Measurements from ENCODE around the gene PEX16. TPM values are rescaled to one million over a fixed set of nuclear protein-coding genes. Genes with fewer than 3 reads are reported as not detected.
"Not testable (repeated sequence)": the region's sequence is repeated elsewhere in the genome, so short reads cannot be mapped to it uniquely, and the experiment has no call there.

The PEX16 gene
- total RNA-seq, 1 experiment from 2014 or later, result 39.9 TPM

DNA sequence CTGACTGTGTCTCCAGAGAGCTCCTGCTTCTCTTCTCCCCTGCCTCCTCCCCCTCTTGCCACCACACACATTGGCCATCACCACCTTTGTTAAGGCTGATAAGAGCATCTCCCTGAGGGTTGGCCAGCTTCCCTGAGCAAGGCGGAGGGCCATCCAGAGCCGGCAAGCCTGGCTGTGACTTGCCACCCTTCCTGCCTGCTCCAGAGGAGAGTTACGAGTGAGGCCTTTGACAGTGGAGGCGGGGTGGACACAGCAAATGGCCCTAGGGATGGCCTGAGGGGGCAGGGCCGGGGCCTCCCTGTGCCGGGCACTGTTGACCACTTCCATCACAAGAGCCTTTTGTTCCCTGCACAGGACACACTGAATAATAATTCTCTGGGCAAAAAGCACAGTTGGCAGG is 16.1 kb downstream of the PEX16 start:
- H3K4me3 ChIP-seq (ENCODE audit: insufficient read depth, low read depth, low read length), result no peak overlapping the region
- peaks cover 9% of the 10 kb centered on the region for H3K36me3 ChIP-seq (replicated peaks; ENCODE audit: control insufficient read depth, insufficient read depth, low read length)
- DNase-seq, result peak; percentile 41
- peaks cover 6% of the 10 kb centered on the region for H3K27me3 ChIP-seq (ENCODE audit: control insufficient read depth, insufficient read depth, low read length)

DNA sequence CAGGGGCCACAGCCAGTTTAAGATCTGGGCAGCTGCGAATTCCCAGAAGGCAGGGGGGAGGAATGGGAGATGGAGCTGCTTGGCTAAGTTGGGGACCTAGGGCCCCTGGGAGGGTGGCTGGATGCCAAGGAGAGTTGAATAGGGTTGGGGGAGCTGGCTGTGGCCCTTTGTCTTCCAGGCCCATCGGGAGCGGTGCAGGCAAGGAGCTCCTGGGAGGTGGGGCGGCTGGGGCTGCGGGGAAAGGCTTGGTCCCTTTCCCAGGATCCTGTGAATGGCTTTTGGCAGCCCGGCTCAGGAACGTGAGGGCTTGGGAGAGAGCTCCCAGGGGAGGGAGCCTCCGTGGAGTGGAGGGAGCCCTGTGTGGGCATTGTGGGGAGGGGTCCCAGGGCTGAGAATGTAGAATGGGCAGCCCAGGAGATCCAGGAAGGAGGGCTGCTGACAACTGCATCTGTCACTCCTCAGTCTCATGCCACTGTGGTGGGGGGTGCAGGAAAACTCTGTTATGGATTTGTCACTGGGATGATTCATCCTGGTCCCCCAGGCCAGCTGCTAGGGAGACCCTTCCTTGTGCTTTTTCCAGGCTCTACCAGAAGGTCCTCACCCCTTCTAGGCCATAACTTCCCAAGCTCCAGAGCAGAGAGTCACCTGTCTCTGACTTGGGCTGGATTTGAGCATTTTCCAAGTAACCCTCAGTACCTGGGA is 16.6 kb downstream of the PEX16 start:
- Histone ChIP-seq H3K36me3 (replicated peaks; ENCODE audit: control insufficient read depth, insufficient read depth, low read length) (peaks cover 9% of the 10 kb centered on the region), H3K27me3 (ENCODE audit: control insufficient read depth, insufficient read depth, low read length) (peaks cover 6% of the 10 kb centered on the region), H3K4me3 (ENCODE audit: insufficient read depth, low read depth, low read length) (peak overlapping the region; percentile 57; the same call in 1 of the 2 replicates)
- DNase-seq, result peak; percentile 67

DNA sequence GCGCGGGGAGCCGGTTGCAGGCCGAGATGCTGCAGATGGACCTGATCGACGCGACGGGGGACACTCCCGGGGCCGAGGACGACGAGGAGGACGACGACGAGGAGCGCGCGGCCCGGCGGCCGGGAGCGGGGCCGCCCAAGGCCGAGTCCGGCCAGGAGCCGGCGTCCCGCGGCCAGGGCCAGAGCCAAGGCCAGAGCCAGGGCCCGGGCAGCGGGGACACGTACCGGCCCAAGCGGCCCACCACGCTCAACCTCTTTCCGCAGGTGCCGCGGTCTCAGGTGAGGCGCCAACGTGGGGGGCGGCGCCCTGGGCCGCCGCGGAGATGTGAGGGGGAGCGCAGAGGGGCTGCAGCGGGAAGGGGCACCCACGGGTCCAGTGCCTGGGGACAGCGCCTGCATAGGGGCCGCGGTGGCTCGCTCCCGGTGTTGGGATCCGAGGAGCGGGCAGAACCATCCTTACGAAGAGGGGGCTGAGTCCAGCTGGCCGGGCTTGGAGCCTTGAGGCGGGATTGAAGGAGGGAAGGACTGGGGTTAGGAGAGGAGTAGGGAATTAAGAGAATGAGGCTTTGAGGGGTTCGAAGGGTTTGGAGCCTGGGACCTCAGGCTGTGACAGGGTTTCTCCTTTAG is 17.4 kb downstream of the PEX16 start:
- peak; percentile 79 for DNase-seq
- peak overlapping the region; percentile 57 for H3K4me3 ChIP-seq (ENCODE audit: insufficient read depth, low read depth, low read length)
- H3K36me3 ChIP-seq (replicated peaks; ENCODE audit: control insufficient read depth, insufficient read depth, low read length); H3K27me3 ChIP-seq (ENCODE audit: control insufficient read depth, insufficient read depth, low read length): not testable (repeated sequence)

DNA sequence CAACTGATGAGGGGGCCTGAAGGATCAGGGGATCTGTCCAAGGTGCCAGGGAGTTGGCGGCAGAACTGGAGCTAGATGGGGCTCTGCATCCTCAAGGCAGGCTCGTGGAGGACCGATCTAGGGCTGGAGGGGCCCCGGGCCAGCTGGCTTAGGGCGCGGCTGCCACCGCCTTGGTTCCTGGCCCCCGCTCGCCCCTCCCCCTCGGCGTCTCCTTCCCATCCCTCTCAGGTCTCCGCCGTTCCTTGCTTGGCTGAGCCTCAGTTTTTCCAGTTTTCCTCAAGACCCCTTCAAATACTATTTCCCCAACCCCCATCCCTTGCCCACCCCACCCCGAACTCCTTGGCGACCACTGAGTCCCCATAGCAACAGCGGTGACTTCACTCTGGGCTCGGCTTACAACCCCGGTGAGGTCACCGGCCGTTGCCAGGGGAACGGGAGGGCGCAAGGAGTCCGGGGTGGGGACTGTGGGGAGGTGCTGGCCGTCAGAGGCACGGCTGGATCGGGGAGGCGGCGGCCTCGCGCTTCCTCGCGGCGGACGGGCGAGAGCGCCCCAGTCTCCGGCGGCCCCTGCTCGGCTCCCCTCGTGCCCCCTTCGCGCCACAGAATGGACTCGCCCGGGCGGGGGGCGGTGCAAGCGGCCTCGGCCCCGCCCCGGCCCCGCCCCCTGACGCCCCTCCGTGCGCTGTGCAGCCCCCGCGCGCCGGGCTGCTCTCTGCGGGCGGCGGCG is 18.1 kb downstream of the PEX16 start:
- Histone ChIP-seq H3K36me3 (replicated peaks; ENCODE audit: control insufficient read depth, insufficient read depth, low read length) (peaks cover 9% of the 10 kb centered on the region), H3K27me3 (ENCODE audit: control insufficient read depth, insufficient read depth, low read length) (peaks cover 6% of the 10 kb centered on the region), H3K4me3 (ENCODE audit: insufficient read depth, low read depth, low read length) (peak overlapping the region; percentile 57)
- peak; percentile 98 for DNase-seq

DNA sequence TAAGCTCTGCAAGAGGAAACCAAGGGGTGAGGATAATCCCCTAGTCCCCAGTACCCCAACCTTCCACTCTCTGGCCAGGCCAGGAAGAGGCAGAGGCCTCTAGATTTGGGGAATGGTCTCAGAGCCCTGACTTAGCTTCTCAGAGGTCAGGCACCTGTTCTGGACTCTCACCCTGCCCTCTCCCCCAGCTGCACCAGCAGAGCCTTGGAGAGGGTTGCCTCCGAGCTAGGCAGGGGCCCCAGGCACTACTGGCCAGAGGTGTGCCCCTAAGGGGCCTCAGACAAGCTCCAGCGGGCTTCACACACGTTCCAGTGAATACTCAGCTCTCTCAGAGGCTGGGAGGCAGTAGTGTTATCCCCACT is 18.6 kb downstream of the PEX16 start:
- peaks cover 6% of the 10 kb centered on the region for H3K36me3 ChIP-seq (replicated peaks; ENCODE audit: control insufficient read depth, insufficient read depth, low read length)
- peaks cover 6% of the 10 kb centered on the region for H3K27me3 ChIP-seq (ENCODE audit: control insufficient read depth, insufficient read depth, low read length)
- no peak for DNase-seq
- H3K4me3 ChIP-seq (ENCODE audit: insufficient read depth, low read depth, low read length), result no peak overlapping the region; the same call in 1 of the 2 replicates

DNA sequence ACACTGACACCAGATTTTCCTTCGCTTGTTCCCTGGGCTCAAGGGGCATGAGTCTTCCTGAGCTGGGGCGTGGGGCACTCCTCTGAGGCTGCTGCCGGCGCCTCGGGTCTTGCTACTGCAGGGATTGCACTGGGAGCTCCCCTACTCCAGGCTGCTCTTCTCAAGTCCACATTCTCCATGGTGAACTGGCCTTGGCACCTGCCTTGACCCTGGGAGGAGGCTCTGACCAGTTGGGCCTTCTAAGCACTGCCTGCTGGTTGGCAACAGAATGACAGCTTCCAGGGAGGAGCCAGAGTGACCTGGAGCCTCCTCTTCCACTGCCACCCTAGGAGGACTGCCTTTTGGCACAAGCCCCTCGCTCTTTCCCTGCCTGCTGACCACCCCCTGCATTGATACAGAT is 20.1 kb downstream of the PEX16 start:
- H3K27me3 ChIP-seq (ENCODE audit: control insufficient read depth, insufficient read depth, low read length), result peaks cover 6% of the 10 kb centered on the region
- peak; percentile 54 for DNase-seq
- H3K36me3 ChIP-seq (replicated peaks; ENCODE audit: control insufficient read depth, insufficient read depth, low read length), result no peaks in the 10 kb centered on the region
- no peak overlapping the region for H3K4me3 ChIP-seq (ENCODE audit: insufficient read depth, low read depth, low read length)

DNA sequence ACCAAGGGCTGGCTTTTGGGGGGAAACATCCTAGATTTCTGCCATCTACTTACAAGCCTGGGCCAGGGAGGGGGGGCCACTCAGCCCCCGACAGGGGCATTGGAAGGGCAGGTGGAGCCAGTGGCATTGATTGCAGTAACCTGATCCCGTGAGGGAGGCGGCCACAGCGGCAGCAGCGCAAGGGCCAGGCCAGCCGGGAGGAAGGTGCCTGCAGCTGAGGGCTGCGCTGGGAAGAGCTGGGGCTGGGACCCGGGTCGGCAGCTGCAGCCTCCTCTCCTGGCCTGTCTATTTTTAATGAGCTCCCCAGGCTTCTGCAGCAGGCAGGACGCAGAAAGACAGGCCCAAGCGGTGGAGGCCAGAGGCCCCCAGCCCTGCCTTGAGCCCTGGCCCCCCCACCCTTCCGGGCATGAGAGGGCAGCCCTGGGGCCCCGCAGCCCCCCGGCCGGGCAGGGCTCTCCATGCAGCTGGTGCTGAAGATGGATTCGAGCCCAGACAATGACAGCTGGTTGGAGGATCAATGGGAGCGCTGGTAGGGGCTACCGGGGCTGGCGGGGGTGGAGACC is 21.2 kb downstream of the PEX16 start:
- H3K4me3 ChIP-seq (ENCODE audit: insufficient read depth, low read depth, low read length), result no peak overlapping the region
- H3K36me3 ChIP-seq (replicated peaks; ENCODE audit: control insufficient read depth, insufficient read depth, low read length), result no peaks in the 10 kb centered on the region
- peak; percentile 94 for DNase-seq
- H3K27me3 ChIP-seq (ENCODE audit: control insufficient read depth, insufficient read depth, low read length), result peaks cover 6% of the 10 kb centered on the region

DNA sequence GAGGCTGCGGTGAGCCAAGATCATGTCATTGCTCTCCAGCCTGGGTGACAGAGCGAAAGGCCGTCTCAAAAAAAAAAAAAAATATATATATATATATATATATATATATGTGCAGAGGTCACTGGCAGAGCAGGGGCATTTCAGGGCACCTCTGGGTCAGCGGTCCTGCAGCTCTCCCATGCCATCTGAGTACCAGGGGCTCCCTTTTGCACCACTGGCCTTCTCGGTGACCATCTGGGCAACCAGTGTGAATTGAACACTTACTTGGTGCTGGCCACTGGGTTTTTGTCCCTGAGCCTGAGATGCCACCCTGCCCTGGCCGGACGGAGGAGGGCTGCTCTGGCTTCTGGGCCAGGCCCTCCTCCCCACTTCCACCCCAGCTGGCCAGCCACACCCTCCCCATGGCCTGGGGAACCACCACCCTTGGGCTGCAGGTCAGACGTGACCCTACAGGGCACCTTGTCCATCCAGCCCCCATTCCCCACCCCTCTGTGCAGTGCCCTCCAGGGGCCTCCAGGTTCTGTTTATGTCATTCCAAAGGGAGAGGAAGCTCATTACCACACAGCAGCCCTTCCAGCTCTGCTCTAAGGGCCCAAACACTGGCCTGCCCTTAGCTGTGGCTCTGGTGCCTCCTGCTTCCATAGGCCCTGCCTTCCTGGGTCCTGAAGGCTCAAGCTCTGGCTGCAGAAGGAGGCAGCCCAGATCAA is 22.0 kb downstream of the PEX16 start:
- Histone ChIP-seq H3K36me3 (replicated peaks; ENCODE audit: control insufficient read depth, insufficient read depth, low read length) (no peaks in the 10 kb centered on the region), H3K4me3 (ENCODE audit: insufficient read depth, low read depth, low read length) (no peak overlapping the region), H3K27me3 (ENCODE audit: control insufficient read depth, insufficient read depth, low read length) (peaks cover 4% of the 10 kb centered on the region)
- DNase-seq, result peak; percentile 56

DNA sequence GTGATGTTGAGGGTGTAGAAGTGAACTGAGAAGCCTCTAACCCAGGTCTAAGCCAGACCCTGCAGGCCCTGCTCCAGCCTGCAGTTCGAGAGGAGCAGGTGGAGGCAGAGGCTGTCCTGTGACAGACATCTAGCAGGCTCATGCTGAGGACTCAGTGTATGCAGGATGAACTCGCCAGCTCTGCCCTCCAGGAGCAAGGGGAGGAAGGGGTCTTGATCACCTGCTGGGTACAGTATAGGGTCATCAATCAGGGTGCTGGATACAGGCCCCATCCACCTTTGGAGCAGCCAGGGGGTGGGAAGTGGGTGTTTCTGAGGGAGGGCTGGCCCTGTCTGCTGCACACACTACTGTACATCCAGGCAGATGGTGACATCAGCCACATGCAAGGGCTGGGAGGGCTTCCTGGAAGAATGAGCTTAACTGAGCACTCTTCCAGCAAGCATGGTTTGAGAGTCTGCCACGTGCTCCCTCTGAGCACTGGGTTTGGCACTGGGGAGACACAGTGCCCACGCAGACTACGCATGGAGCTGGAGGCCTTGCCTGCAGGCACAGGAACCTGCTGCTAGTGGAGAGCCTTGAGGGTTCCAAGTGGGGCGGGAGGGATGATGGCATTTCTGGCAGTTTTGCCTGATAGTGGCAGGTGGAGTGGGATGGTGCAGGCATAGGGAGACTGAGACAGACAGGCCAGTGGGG is 23.0 kb downstream of the PEX16 start:
- DNase-seq, result peak; percentile 14
- H3K36me3 ChIP-seq (replicated peaks; ENCODE audit: control insufficient read depth, insufficient read depth, low read length), result no peaks in the 10 kb centered on the region
- no peak overlapping the region for H3K4me3 ChIP-seq (ENCODE audit: insufficient read depth, low read depth, low read length)
- no peaks in the 10 kb centered on the region; the same call in 1 of the 2 replicates for H3K27me3 ChIP-seq (ENCODE audit: control insufficient read depth, insufficient read depth, low read length)

DNA sequence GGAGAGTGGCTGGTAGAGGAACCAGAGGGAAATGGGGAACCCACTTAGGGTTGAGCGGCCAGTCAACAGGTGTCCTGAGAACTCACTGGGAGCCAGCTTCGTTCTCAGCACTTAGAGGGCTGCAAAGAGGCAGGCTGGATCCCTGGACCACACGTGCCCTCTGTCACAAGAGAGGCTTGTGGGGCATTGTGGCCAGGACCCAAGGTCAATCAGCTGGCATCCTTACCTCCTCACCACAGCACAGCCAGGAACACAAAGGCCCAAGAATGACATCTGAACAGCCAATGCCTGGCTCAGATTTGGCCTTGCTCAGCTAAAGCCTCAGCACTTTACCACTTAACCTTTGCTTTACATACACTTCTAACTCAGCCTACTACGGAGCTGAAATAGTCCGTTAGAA is 24.8 kb downstream of the PEX16 start:
- DNase-seq, result no peak
- Histone ChIP-seq H3K4me3 (ENCODE audit: insufficient read depth, low read depth, low read length) (no peak overlapping the region), H3K36me3 (replicated peaks; ENCODE audit: control insufficient read depth, insufficient read depth, low read length) (no peaks in the 10 kb centered on the region), H3K27me3 (ENCODE audit: control insufficient read depth, insufficient read depth, low read length) (no peaks in the 10 kb centered on the region; the same call in 1 of the 2 replicates)

DNA sequence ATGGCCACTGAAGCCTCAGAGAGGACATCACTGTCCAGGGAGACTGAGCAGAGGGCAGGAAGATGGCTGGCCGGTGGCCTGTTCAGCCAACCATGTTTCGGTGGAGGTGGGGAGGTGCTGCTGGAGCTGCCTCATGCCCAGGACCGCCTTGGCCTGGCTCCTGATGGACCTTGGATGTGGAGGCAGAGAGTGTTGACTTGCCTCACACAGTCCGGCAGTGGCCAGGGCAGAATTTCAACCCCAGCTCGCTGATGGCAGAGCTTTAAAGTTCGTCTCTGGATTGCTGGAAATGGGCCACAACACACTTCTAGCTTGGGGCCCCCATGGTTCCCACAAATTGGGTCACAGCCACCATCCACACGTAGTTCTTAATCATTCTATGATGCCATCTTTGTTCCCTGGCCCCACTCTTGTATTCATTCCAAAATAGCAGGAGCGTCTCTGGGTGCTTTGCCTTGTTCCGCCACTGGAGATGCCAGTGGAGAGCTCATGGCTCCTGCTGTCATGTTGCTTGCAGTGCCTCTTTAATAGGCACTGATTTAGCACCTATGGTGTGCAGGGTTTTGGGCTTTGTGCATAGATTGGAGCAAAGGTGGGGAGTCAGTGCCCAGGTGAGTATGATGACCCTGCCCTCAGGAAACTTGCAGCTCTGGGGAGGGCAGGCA is 26.7 kb downstream of the PEX16 start:
- no peaks in the 10 kb centered on the region for H3K36me3 ChIP-seq (replicated peaks; ENCODE audit: control insufficient read depth, insufficient read depth, low read length)
- H3K27me3 ChIP-seq (ENCODE audit: control insufficient read depth, insufficient read depth, low read length), result peaks cover 5% of the 10 kb centered on the region; the same call in 1 of the 2 replicates
- DNase-seq, result peak; percentile 44
- no peak overlapping the region for H3K4me3 ChIP-seq (ENCODE audit: insufficient read depth, low read depth, low read length)

DNA sequence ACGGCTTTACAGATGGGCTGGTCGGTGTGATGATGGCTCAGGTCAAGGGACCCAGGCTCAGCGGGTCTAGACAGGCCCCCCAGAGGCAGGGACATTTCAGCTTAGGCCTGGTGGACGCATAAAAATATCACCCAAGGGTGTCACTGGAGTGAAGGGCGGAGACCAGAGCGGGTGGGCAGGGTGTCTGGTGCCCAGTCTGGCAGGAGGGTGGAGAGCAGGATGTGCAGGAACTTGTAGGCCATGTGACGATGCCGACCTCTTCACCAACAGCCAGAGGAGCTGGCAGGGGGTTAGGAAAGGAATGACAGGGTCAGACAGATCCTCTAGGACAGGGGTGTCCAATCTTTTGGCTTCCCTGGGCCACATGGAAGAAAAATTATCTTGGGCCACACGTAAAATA is 27.7 kb downstream of the PEX16 start:
- no peak overlapping the region for H3K4me3 ChIP-seq (ENCODE audit: insufficient read depth, low read depth, low read length)
- H3K27me3 ChIP-seq (ENCODE audit: control insufficient read depth, insufficient read depth, low read length), result peaks cover 9% of the 10 kb centered on the region; the same call in 1 of the 2 replicates
- no peak for DNase-seq
- no peaks in the 10 kb centered on the region for H3K36me3 ChIP-seq (replicated peaks; ENCODE audit: control insufficient read depth, insufficient read depth, low read length)

DNA sequence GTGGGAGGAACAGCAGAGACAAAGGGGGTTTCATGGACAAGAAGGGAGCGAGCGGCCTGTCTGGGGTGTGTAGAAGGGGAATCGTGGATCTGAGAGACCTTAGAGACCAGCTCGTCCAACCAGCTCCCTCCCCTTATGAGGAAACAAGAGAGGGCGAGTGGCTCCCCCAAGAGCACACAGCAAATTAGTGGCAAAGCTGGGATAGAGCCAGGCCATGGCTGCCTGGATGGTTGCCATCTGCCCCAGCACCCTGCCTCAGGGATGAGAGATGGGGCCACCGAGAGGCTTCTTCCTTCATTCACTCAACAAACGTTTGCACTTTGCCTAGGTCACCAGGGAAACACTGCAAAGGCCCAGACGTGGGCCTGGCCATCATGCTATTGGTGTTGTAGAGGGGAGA is 28.1 kb downstream of the PEX16 start:
- Histone ChIP-seq H3K27me3 (ENCODE audit: control insufficient read depth, insufficient read depth, low read length) (peaks cover 9% of the 10 kb centered on the region; the same call in 1 of the 2 replicates), H3K36me3 (replicated peaks; ENCODE audit: control insufficient read depth, insufficient read depth, low read length) (no peaks in the 10 kb centered on the region), H3K4me3 (ENCODE audit: insufficient read depth, low read depth, low read length) (no peak overlapping the region)

More for the DNA sequence above, 28.1 kb downstream of the PEX16 start:
- no peak for DNase-seq
